K562 (cell line): ENCODE measurements around the gene ZDHHC3. TPM values are rescaled to one million over a fixed set of nuclear protein-coding genes. Genes with fewer than 3 reads are reported as not detected.

ENCODE experiments used
- ATAC-seq: fragments of 200-7000 bp; cut with Tn5 transposase; 3 replicates; pipeline ENCODE4 v1.9.1; 2020; ENCODE audit warnings: moderate library complexity
- BruUV-seq: library from RNA; stranded (reverse); fragments of 400-500 nt; replicated peaks from 2 replicates; lab custom pipeline; 2021; lab: Mats Ljungman, UMichigan
- CTCF ChIA-PET: fragments of 300-600 bp; formaldehyde crosslinking; extraction: SDS; loops from one replicate; lab custom pipeline; 2021; ENCODE audit warnings: low intra/inter-chr PET ratio; lab: Yijun Ruan, JAX
- POLR2A ChIA-PET: fragments of 300-600, 350-650 bp; sonication (Branson Sonifier 250); formaldehyde crosslinking; extraction: SDS; loops from one replicate; lab custom pipeline; 2021; ENCODE audit warnings: antibody characterized with exemption, inconsistent platforms; lab: Yijun Ruan, JAX
- DNase-seq, 4 experiments: peaks; one replicate each; pipeline versions ENCODE4 v3.0.0 to v3.0.0-alpha.2; 2011 to 2018; ENCODE audit warnings: low spot score in 3 of 4, mixed read lengths in 3 of 4; ENCODE audit errors: extremely low read depth in 1 of 4
- FAIRE-seq: peaks from 2 replicates; lab custom pipeline; 2011; peaks lifted over from hg19 to GRCh38; lab: Jason Lieb, UNC
- H2AFZ ChIP-seq: 2 replicates; pipeline ENCODE4 v1.6.0; 2011; ENCODE audit warnings: low read depth, low read length, control low read depth, inconsistent platforms
- H3K27ac ChIP-seq: fragments of 200-600 bp; 3 replicates; pipeline ENCODE4 v1.8.0; 2011; ENCODE audit warnings: low read depth, mild to moderate bottlenecking, control low read depth, inconsistent platforms, low read length, moderate library complexity, mixed read lengths; ENCODE audit errors: extremely low read depth
- H3K27me3 ChIP-seq, 2 experiments: fragments of 300-600 bp in 1 of 2; 2 replicates in 1 of 2; 3 replicates in 1 of 2; pipeline versions ENCODE4 v1.6.0 to v1.8.0; 2011; ENCODE audit warnings: inconsistent platforms in 2 of 2, low read length in 2 of 2, mild to moderate bottlenecking in 1 of 2, mixed read lengths in 1 of 2, moderate library complexity in 1 of 2; ENCODE audit not compliant: control insufficient read depth in 2 of 2, insufficient read depth in 2 of 2
- H3K36me3 ChIP-seq: fragments of 300-600 bp; 3 replicates; pipeline ENCODE4 v1.8.0; 2011; ENCODE audit warnings: mild to moderate bottlenecking, low read length, inconsistent platforms; ENCODE audit not compliant: control insufficient read depth, insufficient read depth
- H3K4me1 ChIP-seq, 2 experiments: fragments of 200-600 bp in 1 of 2; replicated peaks in 1 of 2; 2 replicates in 1 of 2; 3 replicates in 1 of 2; pipeline versions ENCODE4 v1.5.1 to v1.8.0; 2011; ENCODE audit warnings: inconsistent platforms in 2 of 2, low read length in 2 of 2, mild to moderate bottlenecking in 1 of 2, mixed read lengths in 1 of 2, moderate library complexity in 1 of 2; ENCODE audit not compliant: control insufficient read depth in 2 of 2, insufficient read depth in 2 of 2
- H3K4me2 ChIP-seq: 2 replicates; pipeline ENCODE4 v1.6.1; 2011; ENCODE audit warnings: low read length, control low read depth, inconsistent platforms, mixed read lengths; ENCODE audit not compliant: insufficient read depth
- H3K4me3 ChIP-seq: fragments of 200-600 bp; sonication (generic), shearing (Covaris generic); 2 replicates; pipeline ENCODE4 v1.5.1; 2016; ENCODE audit warnings: control low read depth, inconsistent platforms
- H3K79me2 ChIP-seq: fragments of 200-600 bp; 3 replicates; pipeline ENCODE4 v1.8.0; 2011; ENCODE audit warnings: low read length, inconsistent platforms; ENCODE audit not compliant: control insufficient read depth, insufficient read depth
- H3K9ac ChIP-seq, 2 experiments: 2 replicates each; pipeline versions ENCODE4 v1.6.0 to v1.6.1; 2011; ENCODE audit warnings: low read depth in 2 of 2, low read length in 2 of 2, control low read depth in 1 of 2, inconsistent platforms in 1 of 2, mild to moderate bottlenecking in 1 of 2, mixed read lengths in 1 of 2; ENCODE audit not compliant: insufficient read depth in 1 of 2
- H3K9me1 ChIP-seq: one replicate; pipeline ENCODE4 v1.6.0; 2011; ENCODE audit warnings: inconsistent platforms, mild to moderate bottlenecking, low read length, moderate library complexity; ENCODE audit not compliant: control insufficient read depth, insufficient read depth
- H3K9me3 ChIP-seq: replicated peaks from 2 replicates; pipeline ENCODE4 v1.5.1; 2011; ENCODE audit warnings: low read depth, low read length, inconsistent platforms; ENCODE audit not compliant: control insufficient read depth, insufficient read depth
- H4K20me1 ChIP-seq: replicated peaks from 2 replicates; pipeline ENCODE4 v1.6.1; 2011; ENCODE audit warnings: low read length, inconsistent platforms, mixed read lengths; ENCODE audit not compliant: control insufficient read depth, insufficient read depth
- CBX1 ChIP-seq: sonication (generic); IDR thresholded peaks from 2 replicates; pipeline ENCODE4 v1.6.1; 2016; ENCODE audit warnings: antibody characterized with exemption, low read depth, mild to moderate bottlenecking
- DDX20 ChIP-seq: fragments of 450-650 bp; IDR thresholded peaks from 2 replicates; pipeline ENCODE4 v1.6.1; 2016; ENCODE audit warnings: missing genetic modification characterization, low read depth, mild to moderate bottlenecking, missing compliant biosample characterization, moderate library complexity
- FUS ChIP-seq: fragments of 200-400 bp; formaldehyde crosslinking; optimal IDR thresholded peaks from 2 replicates; pipeline ENCODE3; 2017; ENCODE audit warnings: low read depth, low read length
- JUND ChIP-seq, 2 experiments: IDR thresholded peaks; 2 replicates in 1 of 2; 3 replicates in 1 of 2; pipeline ENCODE4 v1.6.1; 2011; ENCODE audit warnings: borderline replicate concordance in 2 of 2, low read depth in 2 of 2, low read length in 2 of 2, improper control_type of control experiment in 1 of 2, missing biosample characterization in 1 of 2, missing genetic modification characterization in 1 of 2, missing genetic modification reagents in 1 of 2
- MAZ ChIP-seq, 2 experiments: fragments of 450-650 bp in 1 of 2; sonication (generic) in 1 of 2; formaldehyde crosslinking; IDR thresholded peaks in 1 of 2; conservative IDR thresholded peaks in 1 of 2; 2 replicates each; pipeline versions ENCODE4 v1.4.0 to v1.5.0; 2020; ENCODE audit warnings: mild to moderate bottlenecking in 1 of 2, missing genetic modification reagents in 1 of 2
- NCOA2 ChIP-seq, 2 experiments: fragments of 450-650 bp; IDR thresholded peaks; 2 replicates each; pipeline ENCODE4 v1.6.1; 2018; ENCODE audit warnings: mild to moderate bottlenecking in 2 of 2, moderate library complexity in 1 of 2; ENCODE audit not compliant: partially characterized antibody in 2 of 2
- RNF2 ChIP-seq: sonication (generic); IDR thresholded peaks from 2 replicates; pipeline ENCODE4 v1.6.1; 2016
- TFAM ChIP-seq: fragments of 250-450 bp; sonication (Bioruptor Pico); conservative IDR thresholded peaks from 2 replicates; pipeline ENCODE4 v1.5.0; 2021; ENCODE audit warnings: mild to moderate bottlenecking, moderate library complexity
- ZNF143 ChIP-seq: sonication (generic); formaldehyde crosslinking; IDR thresholded peaks from 2 replicates; pipeline ENCODE4 v1.9.0; 2022; ENCODE audit warnings: mild to moderate bottlenecking, missing genetic modification reagents
- WGBS: fragments of 100-300 bp; shearing (Covaris generic); methylation state at CpG from one replicate; pipeline ENCODE4 v1.1.6; 2016; ENCODE audit warnings: low coverage, mixed read lengths; ENCODE audit not compliant: insufficient coverage; ENCODE audit errors: missing lambda C conversion rate; 5-methylcytosine and 5-hydroxymethylcytosine counted together
- in situ Hi-C: fragments of 300-500 bp; cut with MboI; formaldehyde crosslinking; loops from 4 replicates; pipeline ENCODE4 v1.15.0; 2018; ENCODE audit warnings: inconsistent platforms, mixed read lengths
- intact Hi-C: fragments of 100-400 bp; cut with micrococcal nuclease; formaldehyde crosslinking; loops from 2 replicates; pipeline ENCODE4 v1.14.2; 2022
- polyA plus RNA-seq, 8 experiments: library from polyadenylated mRNA; depleted of rRNA in 4 of 8; stranded (reverse) in 5 of 8; unstranded in 3 of 8; fragments of >200 nt; fragmentation: Nextera tagmentation in 2 of 8; fragmentation: Illumina TruSeq in 1 of 8; extraction: Ambion mirVana in 2 of 8; extraction: Trizol in 1 of 8; gene quantifications; 2 replicates each; pipeline versions ENCODE4 v1.2.1 to v1.2.3, GENCODE V29; 2011 to 2014; ENCODE audit warnings: inconsistent platforms in 1 of 8, missing spikeins in 1 of 8
- total RNA-seq, 7 experiments: library from RNA; depleted of rRNA in 6 of 7; stranded (reverse); fragments of >200 nt in 6 of 7; fragmentation: Illumina TruSeq in 2 of 7; extraction: Trizol in 2 of 7; gene quantifications; 2 replicates each; pipeline versions ENCODE4 v1.2.1 to v1.2.3, GENCODE V29; 2011 to 2021; ENCODE audit warnings: low replicate concordance in 1 of 7
- TF ChIP-seq, protein P1 (sequence below): sonication (generic); formaldehyde crosslinking; IDR thresholded peaks from 2 replicates; pipeline ENCODE4 v1.8.0; 2022; ENCODE audit warnings: mild to moderate bottlenecking, missing genetic modification reagents
- TF ChIP-seq, protein P2 (sequence below): sonication (generic); formaldehyde crosslinking; IDR thresholded peaks from 2 replicates; pipeline ENCODE4 v1.4.0; 2020; ENCODE audit warnings: mild to moderate bottlenecking, missing genetic modification reagents

Gene ZDHHC3
- total and polyA plus RNA-seq, 9 of the 15 experiments (the other 6 are each of a cell fraction or from before 2014, with no cell fraction given), result 10.3 to 120 (median 67.2) TPM

DNA sequence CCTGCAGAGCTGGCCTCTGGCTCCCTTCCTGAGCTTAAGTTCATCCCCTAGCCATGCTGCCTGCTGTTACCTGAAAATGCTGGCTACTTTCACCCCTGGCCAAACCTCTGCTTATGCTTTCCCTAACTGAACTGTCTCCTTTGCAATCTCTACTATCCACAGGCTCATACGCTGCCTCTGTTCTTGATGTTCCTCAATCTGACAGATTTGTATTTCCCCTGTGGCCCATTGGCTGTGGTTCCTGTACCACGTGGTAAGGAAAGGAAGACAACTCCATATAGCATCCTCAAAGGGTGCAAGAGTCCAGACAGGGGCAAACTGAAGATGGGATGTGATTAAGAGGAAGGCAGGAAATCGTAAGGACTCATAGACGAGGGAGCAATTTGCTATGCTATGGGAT is 68.4 kb downstream of the ZDHHC3 start:
- no peaks in the 10 kb centered on the region for H3K9me1 ChIP-seq
- no peak overlapping the region for H3K4me2 ChIP-seq
- no peak for ATAC-seq
- no peaks in the 10 kb centered on the region for H3K36me3 ChIP-seq
- no peak overlapping the region for H3K4me3 ChIP-seq
- WGBS, result 2% methylated on average over 4 of the region's 4 CpGs
- BruUV-seq, result no TSS peak
- POLR2A ChIA-PET, result interaction anchor here (0.6 to 1.7 kb wide), 4 partner anchors 10 to 659 kb away, joined by 3 to 7 read pairs (median 4); no protein-coding TSS in a partner anchor
- H3K27me3 ChIP-seq, result peaks cover 8 to 34% of the 10 kb centered on the region in 2 experiments; a peak in 3 of 5 replicates
- in situ Hi-C loops, result no loop called here
- no peak overlapping the region for H3K9ac ChIP-seq
- CTCF ChIA-PET, result no interaction called here
- no peaks in the 10 kb centered on the region for H3K4me1 ChIP-seq
- H3K9me3 ChIP-seq, result no peaks in the 10 kb centered on the region
- DNase-seq, result no peak
- TF ChIP-seq MAZ (CRISPR knock-in tag; conservative IDR thresholded peaks at IDR 0.05 in 1 of 2, IDR thresholded peaks at IDR 0.05 in 1 of 2) (no peak), TFAM (CRISPR knock-in tag) (no peak), JUND (IDR thresholded peaks at IDR 0.05; ENCODE audit: borderline replicate concordance, low read depth, low read length) (no peak), JUND (tag; IDR thresholded peaks at IDR 0.05; ENCODE audit: borderline replicate concordance, low read depth, low read length) (no peak), FUS (no peak), NCOA2 (IDR thresholded peaks at IDR 0.05; ENCODE audit: partially characterized antibody in 2 of 2) (no peak), DDX20 (no peak), CBX1 (no peak), ZNF143 (no peak), RNF2 (no peak)
- TF ChIP-seq, protein P1, sequence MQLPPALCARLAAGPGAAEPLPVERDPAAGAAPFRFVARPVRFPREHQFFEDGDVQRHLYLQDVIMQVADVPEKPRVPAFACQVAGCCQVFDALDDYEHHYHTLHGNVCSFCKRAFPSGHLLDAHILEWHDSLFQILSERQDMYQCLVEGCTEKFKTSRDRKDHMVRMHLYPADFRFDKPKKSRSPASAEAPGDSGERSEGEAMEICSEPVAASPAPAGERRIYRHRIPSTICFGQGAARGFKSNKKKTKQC (CRISPR knock-in tag), result no peak
- TF ChIP-seq, protein P2, sequence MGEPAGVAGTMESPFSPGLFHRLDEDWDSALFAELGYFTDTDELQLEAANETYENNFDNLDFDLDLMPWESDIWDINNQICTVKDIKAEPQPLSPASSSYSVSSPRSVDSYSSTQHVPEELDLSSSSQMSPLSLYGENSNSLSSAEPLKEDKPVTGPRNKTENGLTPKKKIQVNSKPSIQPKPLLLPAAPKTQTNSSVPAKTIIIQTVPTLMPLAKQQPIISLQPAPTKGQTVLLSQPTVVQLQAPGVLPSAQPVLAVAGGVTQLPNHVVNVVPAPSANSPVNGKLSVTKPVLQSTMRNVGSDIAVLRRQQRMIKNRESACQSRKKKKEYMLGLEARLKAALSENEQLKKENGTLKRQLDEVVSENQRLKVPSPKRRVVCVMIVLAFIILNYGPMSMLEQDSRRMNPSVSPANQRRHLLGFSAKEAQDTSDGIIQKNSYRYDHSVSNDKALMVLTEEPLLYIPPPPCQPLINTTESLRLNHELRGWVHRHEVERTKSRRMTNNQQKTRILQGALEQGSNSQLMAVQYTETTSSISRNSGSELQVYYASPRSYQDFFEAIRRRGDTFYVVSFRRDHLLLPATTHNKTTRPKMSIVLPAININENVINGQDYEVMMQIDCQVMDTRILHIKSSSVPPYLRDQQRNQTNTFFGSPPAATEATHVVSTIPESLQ (CRISPR knock-in tag), result no peak
- no peak overlapping the region for H3K27ac ChIP-seq
- H3K79me2 ChIP-seq, result no peaks in the 10 kb centered on the region
- H2AFZ ChIP-seq, result no peak overlapping the region
- no peaks in the 10 kb centered on the region for H4K20me1 ChIP-seq
- no peak for FAIRE-seq
- intact Hi-C loops, result no loop called here
